ENCODE results near the gene TMCO4.
"Not testable (repeated sequence)": the region's sequence is repeated elsewhere in the genome, so short reads cannot be mapped to it uniquely, and the experiment has no call there.

Gene TMCO4

GRCh38 chr1:19637606-19638005 lies 162.1 kb downstream of the TMCO4 start:
- no peak for DNase-seq (ENCODE audit: low spot score)

GRCh38 chr1:19636749-19637148 lies 163.0 kb downstream of the TMCO4 start:
- DNase-seq (ENCODE audit: low spot score) = not testable (repeated sequence)

- DNase-seq (ENCODE audit: low spot score) = no peak
These were observed 163.7 kb downstream of the TMCO4 start for GRCh38 chr1:19636065-19636464.

- no peak for DNase-seq (ENCODE audit: low spot score)
These were observed 164.1 kb downstream of the TMCO4 start for GRCh38 chr1:19635646-19636045.

- DNase-seq (ENCODE audit: low spot score) = not testable (repeated sequence)
These were observed 164.7 kb downstream of the TMCO4 start for GRCh38 chr1:19635064-19635463.

- no peak for DNase-seq (ENCODE audit: low spot score)
These were observed 166.6 kb downstream of the TMCO4 start for GRCh38 chr1:19633106-19633505.

Measured in CD4-positive, alpha-beta T cell treated with Interleukin-15 for 4 hours (primary cell).